PC-3 (cell line): ENCODE data around the gene LTF.

Source experiments
- EZH2 ChIP-seq: fragments of 300-600 bp; sonication (generic); IDR thresholded peaks from one replicate; pipeline ENCODE4 v1.6.1; 2017; ENCODE audit warnings: antibody characterized with exemption, mild to moderate bottlenecking, low read length; ENCODE audit not compliant: unreplicated experiment
- TF ChIP-seq, protein P1 (sequence below): fragments of 300-600 bp; sonication (generic); conservative IDR thresholded peaks from 2 replicates; pipeline ENCODE4 v1.5.1; 2017; ENCODE audit warnings: antibody characterized with exemption, low read depth, mild to moderate bottlenecking, low read length

DNA sequence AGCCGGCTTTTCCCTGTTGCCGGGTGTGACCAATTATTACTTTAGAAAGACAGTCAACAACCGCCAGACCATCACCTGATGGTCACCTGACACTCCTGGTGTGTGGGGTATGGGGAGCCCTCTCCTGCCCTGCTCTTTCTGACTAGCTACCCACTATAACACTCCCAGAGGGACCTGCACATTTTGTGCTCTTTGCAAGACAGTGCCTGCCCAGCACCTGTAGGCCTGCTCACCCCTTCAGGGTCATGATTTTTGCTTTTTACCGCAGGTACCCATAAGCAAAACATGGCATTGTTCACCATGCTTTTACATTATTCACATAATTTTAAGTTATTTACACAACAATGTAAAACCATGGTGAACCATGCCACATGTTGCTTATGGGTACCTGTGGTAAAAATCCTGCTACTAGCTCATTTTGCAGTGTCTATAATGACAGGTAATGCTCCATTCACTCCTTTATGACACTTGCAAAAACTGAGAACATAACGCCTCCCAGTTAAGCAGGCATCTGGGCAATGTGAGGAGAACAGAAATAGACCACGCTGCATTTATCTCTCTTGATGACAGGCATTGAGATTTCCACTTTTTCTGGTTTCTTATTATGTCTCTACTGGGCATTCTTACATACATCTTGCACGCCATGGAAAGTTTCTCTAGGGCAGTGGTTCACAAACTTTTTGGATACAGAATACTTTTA lies 47.7 kb downstream of the LTF start:
- TF ChIP-seq, protein P1, sequence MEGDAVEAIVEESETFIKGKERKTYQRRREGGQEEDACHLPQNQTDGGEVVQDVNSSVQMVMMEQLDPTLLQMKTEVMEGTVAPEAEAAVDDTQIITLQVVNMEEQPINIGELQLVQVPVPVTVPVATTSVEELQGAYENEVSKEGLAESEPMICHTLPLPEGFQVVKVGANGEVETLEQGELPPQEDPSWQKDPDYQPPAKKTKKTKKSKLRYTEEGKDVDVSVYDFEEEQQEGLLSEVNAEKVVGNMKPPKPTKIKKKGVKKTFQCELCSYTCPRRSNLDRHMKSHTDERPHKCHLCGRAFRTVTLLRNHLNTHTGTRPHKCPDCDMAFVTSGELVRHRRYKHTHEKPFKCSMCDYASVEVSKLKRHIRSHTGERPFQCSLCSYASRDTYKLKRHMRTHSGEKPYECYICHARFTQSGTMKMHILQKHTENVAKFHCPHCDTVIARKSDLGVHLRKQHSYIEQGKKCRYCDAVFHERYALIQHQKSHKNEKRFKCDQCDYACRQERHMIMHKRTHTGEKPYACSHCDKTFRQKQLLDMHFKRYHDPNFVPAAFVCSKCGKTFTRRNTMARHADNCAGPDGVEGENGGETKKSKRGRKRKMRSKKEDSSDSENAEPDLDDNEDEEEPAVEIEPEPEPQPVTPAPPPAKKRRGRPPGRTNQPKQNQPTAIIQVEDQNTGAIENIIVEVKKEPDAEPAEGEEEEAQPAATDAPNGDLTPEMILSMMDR: no peak
- TF ChIP-seq EZH2: no peak
